RPMI8226 (cell line): ENCODE measurements around the gene NEO1.
"Not testable (repeated sequence)": the region's sequence is repeated elsewhere in the genome, so short reads cannot be mapped to it uniquely, and the experiment has no call there.

ENCODE experiments used
- DNase-seq: peaks from one replicate; pipeline ENCODE4 v3.0.0-alpha.2; 2015

The NEO1 gene

GRCh38 chr15:73142802-73143762, 90.8 kb downstream of the NEO1 start:
- DNase-seq: no peak

GRCh38 chr15:73143763-73144155, 91.5 kb downstream of the NEO1 start:
- no peak for DNase-seq

GRCh38 chr15:73146419-73146818, 94.2 kb downstream of the NEO1 start:
- no peak for DNase-seq

GRCh38 chr15:73150831-73151230, 98.6 kb downstream of the NEO1 start:
- no peak for DNase-seq

GRCh38 chr15:73153024-73153423, 100.8 kb downstream of the NEO1 start:
- no peak for DNase-seq

GRCh38 chr15:73153447-73153846, 101.2 kb downstream of the NEO1 start:
- DNase-seq: no peak

- DNase-seq: no peak
Measured at GRCh38 chr15:73156431-73157191, 104.3 kb downstream of the NEO1 start.

GRCh38 chr15:73161546-73161945, 109.3 kb downstream of the NEO1 start:
- no peak for DNase-seq

- DNase-seq: no peak
Measured at GRCh38 chr15:73165435-73165834, 113.2 kb downstream of the NEO1 start.

GRCh38 chr15:73165844-73166243, 113.6 kb downstream of the NEO1 start:
- no peak for DNase-seq

- DNase-seq: not testable (repeated sequence)
Measured at GRCh38 chr15:73166711-73167110, 114.4 kb downstream of the NEO1 start.

- no peak for DNase-seq
Measured at GRCh38 chr15:73168487-73168886, 116.2 kb downstream of the NEO1 start.

GRCh38 chr15:73171711-73172110, 119.4 kb downstream of the NEO1 start:
- DNase-seq: no peak

GRCh38 chr15:73172508-73172907, 120.2 kb downstream of the NEO1 start:
- DNase-seq: no peak

- no peak for DNase-seq
Measured at GRCh38 chr15:73174171-73174570, 121.9 kb downstream of the NEO1 start.

- DNase-seq: no peak
Measured at GRCh38 chr15:73175382-73175781, 123.1 kb downstream of the NEO1 start.

- no peak for DNase-seq
Measured at GRCh38 chr15:73176598-73176997, 124.3 kb downstream of the NEO1 start.

- DNase-seq: no peak
Measured at GRCh38 chr15:73183071-73183470, 130.8 kb downstream of the NEO1 start.

GRCh38 chr15:73190189-73190601, 137.9 kb downstream of the NEO1 start:
- DNase-seq: no peak

- no peak for DNase-seq
Measured at GRCh38 chr15:73195166-73195565, 142.9 kb downstream of the NEO1 start.

GRCh38 chr15:73196113-73196512, 143.8 kb downstream of the NEO1 start:
- no peak for DNase-seq

GRCh38 chr15:73200339-73200738, 148.1 kb downstream of the NEO1 start:
- DNase-seq: no peak

- DNase-seq: no peak
Measured at GRCh38 chr15:73210630-73211029, 158.4 kb downstream of the NEO1 start.

- DNase-seq: no peak
Measured at GRCh38 chr15:73212424-73212823, 160.2 kb downstream of the NEO1 start.
